22Rv1 (cell line): ENCODE data around the gene H6PD.

ENCODE experiments used
- CTCF ChIP-seq: fragments of 450-650 bp; IDR thresholded peaks from 2 replicates; pipeline ENCODE4 v1.5.1; 2017; ENCODE audit warnings: mild to moderate bottlenecking
- ZFX ChIP-seq: fragments of 450-650 bp; IDR thresholded peaks from 2 replicates; pipeline ENCODE4 v1.6.1; 2017; ENCODE audit warnings: antibody characterized with exemption, borderline replicate concordance

DNA sequence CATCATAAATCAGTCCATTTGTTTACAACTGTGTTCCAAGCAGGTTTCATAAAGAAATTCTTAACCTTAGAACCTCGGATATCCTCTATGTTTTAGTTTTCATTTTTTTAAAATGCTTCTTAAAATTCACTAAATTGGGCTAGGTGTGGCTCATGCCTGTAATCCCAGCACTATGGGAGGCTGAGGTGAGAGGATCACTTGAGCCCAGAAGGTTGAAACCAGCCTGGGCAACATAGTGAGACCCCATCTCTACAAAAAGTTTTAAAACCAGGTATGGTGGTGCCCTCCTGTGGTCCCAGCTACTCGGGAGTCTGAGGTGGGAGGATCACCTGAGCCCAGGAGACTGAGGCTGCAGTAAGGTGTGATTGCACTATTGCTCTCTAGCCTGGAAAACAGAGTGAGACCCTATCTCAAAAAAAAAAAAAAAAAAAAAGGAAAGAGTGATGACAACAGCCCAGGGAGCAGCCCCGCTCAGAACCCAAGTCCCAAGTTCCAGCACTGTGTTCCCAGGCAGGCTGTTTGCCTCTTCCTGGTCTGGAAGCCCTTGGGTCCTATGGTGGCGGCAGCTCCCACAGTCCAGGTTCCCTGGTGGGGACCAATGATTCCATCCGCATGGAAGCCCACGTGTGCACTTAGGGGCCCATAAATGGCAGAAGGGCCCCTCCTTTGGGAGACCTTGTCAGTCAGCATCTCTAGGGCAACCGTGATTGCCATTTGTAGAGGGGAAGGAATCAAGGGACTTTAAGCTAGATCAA lies 33.4 kb downstream of the H6PD start:
- TF ChIP-seq CTCF: no peak
- no peak for TF ChIP-seq ZFX
